ENCODE measurements around the gene ELOVL3.

ELOVL3 gene

GRCh38 chr10:102255404-102255803, 29.3 kb downstream of the ELOVL3 start:
- DNase-seq, result no peak

GRCh38 chr10:102261196-102261595, 35.1 kb downstream of the ELOVL3 start:
- no peak for DNase-seq

- DNase-seq, result no peak
These were observed 35.7 kb downstream of the ELOVL3 start for GRCh38 chr10:102261842-102262241.

- DNase-seq, result no peak
These were observed 36.8 kb downstream of the ELOVL3 start for GRCh38 chr10:102262744-102263370.

- no peak for DNase-seq
These were observed 38.3 kb downstream of the ELOVL3 start for GRCh38 chr10:102264371-102264770.

GRCh38 chr10:102266670-102267069, 40.6 kb downstream of the ELOVL3 start:
- no peak for DNase-seq

GRCh38 chr10:102267748-102268147, 41.6 kb downstream of the ELOVL3 start:
- no peak for DNase-seq

GRCh38 chr10:102268375-102268888, 42.3 kb downstream of the ELOVL3 start:
- DNase-seq, result no peak

GRCh38 chr10:102269017-102269416, 42.9 kb downstream of the ELOVL3 start:
- DNase-seq, result no peak

- DNase-seq, result no peak
These were observed 48.0 kb downstream of the ELOVL3 start for GRCh38 chr10:102274062-102274461.

GRCh38 chr10:102275343-102275742, 49.2 kb downstream of the ELOVL3 start:
- DNase-seq, result no peak

- no peak for DNase-seq
These were observed 53.0 kb downstream of the ELOVL3 start for GRCh38 chr10:102279104-102279503.
